Neuronal stem cell (in vitro differentiated cells): ENCODE results near the gene STPG3.

Source experiments
- DNase-seq: peaks from one replicate; pipeline ENCODE4 v3.0.0-alpha.2; 2013; ENCODE audit warnings: low spot score
- H2AFZ ChIP-seq: one replicate; pipeline ENCODE4 v1.6.1; 2013; ENCODE audit warnings: mild to moderate bottlenecking, low read length, inconsistent platforms
- H2AK5ac ChIP-seq: 2 replicates; pipeline ENCODE4 v1.6.1; 2013; ENCODE audit warnings: low read depth, mild to moderate bottlenecking, inconsistent platforms, low read length, moderate library complexity, mixed read lengths
- H2BK120ac ChIP-seq: 2 replicates; pipeline ENCODE4 v1.6.1; 2013; ENCODE audit warnings: low read depth, mild to moderate bottlenecking, inconsistent platforms, low read length, moderate library complexity, mixed read lengths
- H2BK12ac ChIP-seq: one replicate; pipeline ENCODE4 v1.6.1; 2013; ENCODE audit warnings: low read length, inconsistent platforms
- H2BK15ac ChIP-seq: 2 replicates; pipeline ENCODE4 v1.6.1; 2013; ENCODE audit warnings: mild to moderate bottlenecking, low read length, inconsistent platforms, mixed read lengths
- H2BK5ac ChIP-seq: one replicate; pipeline ENCODE4 v1.6.1; 2013; ENCODE audit warnings: inconsistent platforms, mild to moderate bottlenecking, low read length, moderate library complexity
- H3K14ac ChIP-seq: one replicate; pipeline ENCODE4 v1.6.1; 2013; ENCODE audit warnings: low read length, inconsistent platforms
- H3K18ac ChIP-seq: 2 replicates; pipeline ENCODE4 v1.6.1; 2013; ENCODE audit warnings: low read length, inconsistent platforms
- H3K23ac ChIP-seq: 2 replicates; pipeline ENCODE4 v1.6.1; 2013; ENCODE audit warnings: low read depth, mild to moderate bottlenecking, mixed read lengths, low read length, inconsistent platforms; ENCODE audit not compliant: poor library complexity
- H3K27ac ChIP-seq: replicated peaks from 3 replicates; pipeline ENCODE4 v1.5.1; 2013; ENCODE audit warnings: low read length, inconsistent platforms
- H3K27me3 ChIP-seq, 3 experiments: 2 replicates each; pipeline ENCODE4 v1.6.1; 2013; ENCODE audit warnings: low read length in 3 of 3, mild to moderate bottlenecking in 2 of 3, inconsistent platforms in 1 of 3, low read depth in 1 of 3, mixed read lengths in 1 of 3, moderate library complexity in 1 of 3; ENCODE audit not compliant: control insufficient read depth in 3 of 3, insufficient read depth in 3 of 3
- H3K36me3 ChIP-seq, 2 donors: replicated peaks in 1 of 2; 2 replicates each; pipeline ENCODE4 v1.6.1; 2013; ENCODE audit warnings: low read length in 2 of 2; ENCODE audit not compliant: control insufficient read depth in 2 of 2, insufficient read depth in 2 of 2
- H3K4ac ChIP-seq: 2 replicates; pipeline ENCODE4 v1.6.1; 2013; ENCODE audit warnings: inconsistent platforms, mild to moderate bottlenecking, low read length, moderate library complexity
- H3K4me1 ChIP-seq, 2 donors: 1 replicate in 1 of 2; 2 replicates in 1 of 2; pipeline ENCODE4 v1.6.1; 2013; ENCODE audit warnings: low read length in 2 of 2, low read depth in 1 of 2; ENCODE audit not compliant: control insufficient read depth in 2 of 2, insufficient read depth in 1 of 2
- H3K4me2 ChIP-seq: one replicate; pipeline ENCODE4 v1.6.1; 2013; ENCODE audit warnings: mild to moderate bottlenecking, low read length, inconsistent platforms; ENCODE audit not compliant: insufficient read depth, poor library complexity, severe bottlenecking
- H3K4me3 ChIP-seq, 2 donors: 2 replicates each; pipeline ENCODE4 v1.5.1; 2013; ENCODE audit warnings: low read length in 2 of 2, mild to moderate bottlenecking in 2 of 2, inconsistent platforms in 1 of 2, moderate library complexity in 1 of 2
- H3K79me1 ChIP-seq: one replicate; pipeline ENCODE4 v1.6.1; 2013; ENCODE audit warnings: low read depth, mild to moderate bottlenecking, inconsistent platforms, low read length, moderate library complexity
- H3K9ac ChIP-seq: one replicate; pipeline ENCODE4 v1.6.1; 2013; ENCODE audit warnings: mild to moderate bottlenecking, low read depth, low read length, inconsistent platforms; ENCODE audit not compliant: poor library complexity
- H3K9me3 ChIP-seq, 2 donors: replicated peaks in 1 of 2; 2 replicates each; pipeline versions ENCODE3 to v1.6.1; 2013; ENCODE audit warnings: low read length in 2 of 2, mild to moderate bottlenecking in 2 of 2, inconsistent platforms in 1 of 2, low read depth in 1 of 2, mixed read lengths in 1 of 2, moderate library complexity in 1 of 2; ENCODE audit not compliant: control insufficient read depth in 2 of 2, insufficient read depth in 1 of 2
- H4K8ac ChIP-seq: one replicate; pipeline ENCODE4 v1.6.1; 2013; ENCODE audit warnings: low read depth, mild to moderate bottlenecking, inconsistent platforms, low read length, moderate library complexity
- H4K91ac ChIP-seq: one replicate; pipeline ENCODE4 v1.6.1; 2013; ENCODE audit warnings: low read length, low read depth, mild to moderate bottlenecking, inconsistent platforms; ENCODE audit not compliant: poor library complexity
- WGBS, 2 donors: extraction: QIAGEN DNeasy Blood & Tissue Kit; methylation state at CpG; one replicate each; pipeline ENCODE4 v1.1.7; 2013; ENCODE audit warnings: missing lambda C conversion rate in 2 of 2, mixed read lengths in 1 of 2; ENCODE audit not compliant: insufficient read length in 2 of 2, insufficient replicate concordance in 1 of 2; ENCODE audit errors: extremely low coverage in 2 of 2; 5-methylcytosine and 5-hydroxymethylcytosine counted together

The STPG3 gene

DNA sequence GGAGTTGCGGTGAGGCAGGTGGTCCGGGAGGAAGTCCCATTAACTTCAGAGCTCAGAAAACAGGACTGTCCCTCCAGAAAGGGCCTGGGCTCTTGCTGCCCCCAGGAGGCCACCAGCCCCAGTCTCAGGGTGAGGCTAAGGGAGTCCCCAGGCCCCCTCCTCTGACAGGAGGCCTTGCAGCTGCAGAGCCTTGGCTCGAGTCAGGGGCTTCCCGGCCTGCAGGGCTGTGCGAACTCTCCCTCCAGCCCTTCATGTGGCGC lies 3.2 kb upstream of the STPG3 start:
- Histone ChIP-seq H2BK15ac (peak overlapping the region; percentile 84), H2BK5ac (no peak overlapping the region), H3K9ac (no peak overlapping the region), H4K91ac (peak overlapping the region; percentile 28), H3K4me2 (no peak overlapping the region), H3K4ac (no peak overlapping the region), H2BK120ac (no peak overlapping the region), H4K8ac (no peak overlapping the region), H3K79me1 (peaks cover 6% of the 10 kb centered on the region), H2AK5ac (peak overlapping the region; percentile 95), H3K4me1 (peaks cover 10 to 37% of the 10 kb centered on the region in 2 donors), H2AFZ (no peak overlapping the region), H3K23ac (peak overlapping the region; percentile 11), H3K27me3 (peaks cover 0 to 2% (median 0%) of the 10 kb centered on the region in 3 experiments), H3K27ac (no peak overlapping the region), H3K9me3 (no peaks in the 10 kb centered on the region), H3K4me3 (no peak overlapping the region), H3K36me3 (peaks cover 11 to 14% of the 10 kb centered on the region in 2 donors), H2BK12ac (peak overlapping the region; percentile 90), H3K18ac (peak overlapping the region; percentile 75), H3K14ac (no peak overlapping the region)
- WGBS, 2 donors = no CpG with 5 or more reads among the region's 6 CpGs
- no peak for DNase-seq

DNA sequence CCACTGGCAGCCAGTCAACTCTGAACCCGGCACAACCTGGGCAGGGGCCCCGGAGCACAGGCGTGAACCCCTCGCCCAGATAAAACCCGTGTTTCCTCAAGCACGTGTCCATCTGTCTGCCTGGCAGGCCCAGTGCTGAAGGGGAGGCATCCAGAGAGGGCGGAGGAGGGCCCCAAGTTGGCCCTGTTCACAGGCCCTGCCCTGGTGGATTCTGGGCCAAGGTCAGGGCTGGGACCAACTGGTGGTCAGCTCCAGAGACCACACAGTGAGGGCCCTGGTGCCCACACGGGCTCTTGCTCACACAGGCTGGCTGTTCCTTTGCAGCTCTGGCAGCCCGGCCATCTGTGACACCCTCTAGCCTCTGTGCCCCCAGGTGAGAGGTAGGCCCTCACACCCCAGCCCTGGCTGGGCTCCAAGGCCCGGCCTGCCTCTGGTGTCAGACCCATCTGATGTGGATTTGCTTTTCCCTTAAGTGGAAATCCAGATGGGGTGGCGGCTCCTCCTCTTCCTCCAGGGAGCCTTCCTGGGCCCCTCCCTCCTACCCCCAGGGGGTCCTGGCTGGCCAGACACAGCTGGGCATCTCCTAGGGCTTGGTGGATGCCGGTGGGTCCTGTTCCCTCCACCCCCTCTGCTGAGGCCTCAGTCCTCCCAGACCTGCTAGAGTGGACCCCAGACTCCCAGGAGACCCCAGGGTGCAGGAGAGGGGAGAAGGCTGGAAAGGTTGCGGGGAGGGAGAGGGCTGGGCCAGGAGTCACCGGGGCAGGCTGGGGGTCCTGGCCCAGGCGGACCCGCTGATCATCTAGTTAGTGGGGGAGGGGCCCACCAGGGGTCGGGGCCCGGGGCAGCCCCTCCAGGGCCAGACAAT lies 525 bp upstream of the STPG3 start:
- Histone ChIP-seq H3K4me2 (no peak overlapping the region), H2AFZ (peak overlapping the region; percentile 81), H3K18ac (peak overlapping the region; percentile 18), H3K9me3 (no peaks in the 10 kb centered on the region), H3K27me3 (peaks cover 0 to 2% (median 0%) of the 10 kb centered on the region in 3 experiments), H3K23ac (peak overlapping the region; percentile 11), H2BK12ac (peak overlapping the region; percentile 60), H2BK120ac (peak overlapping the region; percentile 16), H3K4me3 (no peak overlapping the region), H2BK15ac (peak overlapping the region; percentile 54), H3K79me1 (peaks cover under 1% of the 10 kb centered on the region), H4K91ac (peak overlapping the region; percentile 43), H3K9ac (no peak overlapping the region), H3K36me3 (no peaks in the 10 kb centered on the region), H3K4ac (no peak overlapping the region), H4K8ac (no peak overlapping the region), H3K27ac (no peak overlapping the region), H2AK5ac (peak overlapping the region; percentile 53), H3K4me1 (peaks cover 11 to 45% of the 10 kb centered on the region in 2 donors), H3K14ac (no peak overlapping the region), H2BK5ac (no peak overlapping the region)
- no CpG with 5 or more reads among the region's 18 CpGs for WGBS, 2 donors
- no peak for DNase-seq

DNA sequence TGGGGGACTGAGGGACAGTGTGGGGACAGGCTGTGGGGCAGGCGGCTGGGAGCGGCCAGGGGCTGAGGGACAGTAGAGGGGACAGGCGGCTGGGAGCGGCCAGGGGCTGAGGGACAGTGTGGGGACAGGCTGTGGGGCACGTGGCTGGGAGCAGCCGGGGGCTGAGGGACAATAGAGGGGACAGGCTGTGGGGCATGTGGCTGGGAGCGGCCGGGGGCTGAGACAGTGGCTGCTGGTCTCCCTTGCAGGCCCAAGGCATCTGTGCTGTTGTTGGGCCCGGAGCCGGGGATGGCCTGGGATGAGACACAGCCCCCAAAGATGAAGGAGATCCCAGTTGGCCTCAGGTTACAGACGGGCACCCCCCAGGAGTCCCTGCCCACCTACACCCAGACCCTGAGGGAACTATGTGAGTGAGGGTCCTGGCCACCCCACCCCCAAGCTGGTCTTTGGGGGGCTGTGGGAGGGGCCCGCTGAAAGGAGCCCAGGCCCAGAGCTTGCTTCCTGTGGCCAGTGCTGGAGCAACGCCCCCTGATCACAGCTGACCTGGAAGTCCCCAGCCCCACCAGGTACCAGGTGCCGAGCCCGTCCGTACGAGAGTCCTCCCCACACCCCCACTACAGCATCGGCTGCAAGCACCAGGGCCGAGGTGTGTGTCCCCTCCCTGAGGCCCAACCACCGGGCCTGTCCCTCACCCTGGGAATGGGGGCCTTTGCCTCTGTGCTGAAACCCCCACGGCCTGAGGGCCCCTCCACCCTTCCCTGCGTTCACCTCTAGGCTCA lies 593 bp downstream of the STPG3 start:
- no peaks in the 10 kb centered on the region for H3K27me3 ChIP-seq
- no peak overlapping the region for H3K27ac ChIP-seq
- H2BK12ac ChIP-seq = peak overlapping the region; percentile 84
- H3K36me3 ChIP-seq = peaks cover 6 to 7% of the 10 kb centered on the region in 2 donors
- no peak overlapping the region for H3K4me2 ChIP-seq
- peak overlapping the region; percentile 85 for H3K18ac ChIP-seq
- no peaks in the 10 kb centered on the region for H3K9me3 ChIP-seq
- peak overlapping the region; percentile 95 for H4K91ac ChIP-seq
- no peak overlapping the region for H3K4me3 ChIP-seq
- peaks cover 19 to 57% of the 10 kb centered on the region in 2 donors for H3K4me1 ChIP-seq
- H3K9ac ChIP-seq = peak overlapping the region; percentile 84
- peak overlapping the region; percentile 97 for H2AK5ac ChIP-seq
- peak overlapping the region; percentile 43 for H3K23ac ChIP-seq
- no peak overlapping the region for H2BK120ac ChIP-seq
- H4K8ac ChIP-seq = peak overlapping the region; percentile 65
- H3K79me1 ChIP-seq = peaks cover 12% of the 10 kb centered on the region
- H2BK15ac ChIP-seq = peak overlapping the region; percentile 99
- peak overlapping the region; percentile 81 for H2AFZ ChIP-seq
- peak overlapping the region; percentile 37 for H3K4ac ChIP-seq
- peak overlapping the region; percentile 89 for H3K14ac ChIP-seq
- DNase-seq = no peak
- peak overlapping the region; percentile 90 for H2BK5ac ChIP-seq
- WGBS, 2 donors = no CpG with 5 or more reads among the region's 22 CpGs
